Putamen (tissue), 1 donor: Measurements from ENCODE around the gene CRKL.

Source experiments
- DNase-seq: peaks from one replicate; pipeline ENCODE4 v3.0.0-alpha.2; 2016; ENCODE audit warnings: low spot score

Gene CRKL

GRCh38 chr22:20951932-20952380, 34.7 kb downstream of the CRKL start:
- no peak for DNase-seq

- DNase-seq, result no peak
These were observed 35.5 kb downstream of the CRKL start for GRCh38 chr22:20952544-20953341.

- no peak for DNase-seq
These were observed 36.1 kb downstream of the CRKL start for GRCh38 chr22:20953342-20953608.

- no peak for DNase-seq
These were observed 36.7 kb downstream of the CRKL start for GRCh38 chr22:20953668-20954500.

GRCh38 chr22:20955548-20955947, 38.3 kb downstream of the CRKL start:
- DNase-seq, result no peak

- DNase-seq, result no peak
These were observed 39.3 kb downstream of the CRKL start for GRCh38 chr22:20956258-20957101.

GRCh38 chr22:20957102-20957682, 40.0 kb downstream of the CRKL start:
- no peak for DNase-seq

GRCh38 chr22:20957683-20958431, 40.6 kb downstream of the CRKL start:
- no peak for DNase-seq

- DNase-seq, result no peak
These were observed 42.6 kb downstream of the CRKL start for GRCh38 chr22:20959578-20960461.

- no peak for DNase-seq
These were observed 43.4 kb downstream of the CRKL start for GRCh38 chr22:20960609-20961008.

GRCh38 chr22:20962491-20962945, 45.3 kb downstream of the CRKL start:
- no peak for DNase-seq

GRCh38 chr22:20963201-20964052, 46.2 kb downstream of the CRKL start:
- no peak for DNase-seq

- DNase-seq, result no peak
These were observed 47.0 kb downstream of the CRKL start for GRCh38 chr22:20964090-20964798.

GRCh38 chr22:20964799-20965103, 47.5 kb downstream of the CRKL start:
- no peak for DNase-seq

GRCh38 chr22:20965104-20965887, 48.1 kb downstream of the CRKL start:
- DNase-seq, result no peak

GRCh38 chr22:20965888-20966855, 49.0 kb downstream of the CRKL start:
- no peak for DNase-seq
